Psoas muscle (tissue), 8 donors: ENCODE results near the gene C1D. TPM values are rescaled to one million over a fixed set of nuclear protein-coding genes. Genes with fewer than 3 reads are reported as not detected.

Experiments
- ATAC-seq, 4 donors: fragments of 200-7000 bp; cut with Tn5 transposase; one replicate each; pipeline ENCODE4 v1.9.1; 2020; ENCODE audit warnings: moderate library complexity in 3 of 4, mild to moderate bottlenecking in 2 of 4
- DNase-seq, 2 donors: peaks; one replicate each; pipeline ENCODE4 v3.0.0-alpha.2; 2020
- H3K27ac ChIP-seq: fragments of 200-600 bp; one replicate; pipeline ENCODE4 v1.8.0; 2022
- H3K27me3 ChIP-seq, 3 donors: fragments of 200-600 bp in 1 of 3; one replicate each; pipeline versions ENCODE4 v1.6.1 to v1.8.0; 2013 to 2022; ENCODE audit warnings: low read length in 2 of 3, mild to moderate bottlenecking in 2 of 3, moderate library complexity in 1 of 3; ENCODE audit not compliant: insufficient read depth in 3 of 3
- H3K36me3 ChIP-seq, 2 donors: fragments of 200-600 bp in 1 of 2; one replicate each; pipeline versions ENCODE4 v1.6.1 to v1.8.0; 2013 to 2022; ENCODE audit warnings: low read depth in 1 of 2, mild to moderate bottlenecking in 1 of 2, moderate library complexity in 1 of 2; ENCODE audit not compliant: insufficient read depth in 1 of 2
- H3K4me1 ChIP-seq: fragments of 200-600 bp; one replicate; pipeline ENCODE4 v1.8.0; 2022
- H3K4me3 ChIP-seq: fragments of 200-600 bp; one replicate; pipeline ENCODE4 v1.8.0; 2022; ENCODE audit warnings: mild to moderate bottlenecking
- H3K9me3 ChIP-seq: fragments of 200-600 bp; one replicate; pipeline ENCODE4 v1.8.0; 2022
- CTCF ChIP-seq: fragments of 200-600 bp; IDR thresholded peaks from one replicate; pipeline ENCODE4 v1.8.0; 2022; ENCODE audit warnings: antibody characterized with exemption
- WGBS, 3 donors: extraction: QIAGEN DNeasy Blood & Tissue Kit; methylation state at CpG; one replicate each; pipeline versions ENCODE4 v1.1.6 to v1.1.7; 2013; 5-methylcytosine and 5-hydroxymethylcytosine counted together
- intact Hi-C, 2 donors: fragments of 100-400 bp; cut with DNase I; formaldehyde crosslinking; loops; one replicate each; pipeline versions ENCODE4 v1.11.0 to v1.14.2; 2022
- long read RNA-seq, 2 donors: library from polyadenylated mRNA; unstranded; transcript quantifications; one replicate each; pipeline ENCODE4 v2.0.0, GENCODE V29; 2021
- polyA plus RNA-seq, 3 donors: library from polyadenylated mRNA; stranded (reverse); fragments of 200-250 nt; gene quantifications; one replicate each; pipeline ENCODE4 v1.2.3, GENCODE V29; 2013
- total RNA-seq, 4 donors: library from RNA; stranded (reverse); fragmentation: NEBNext Ultra II Directional in 2 of 4; extraction: Animal tissue kit (Norgen Biotek cat#: 25700) in 2 of 4; gene quantifications; one replicate each; pipeline versions ENCODE4 v1.2.1 to v1.2.4, GENCODE V29; 2021 to 2023
- donor health status: healthy with polysubstance abuse.
- donor health status: DM: no; HTN: no; CAD: no; lungs with moderate emphysema.
- donor health status: Bipolar disorder and iron deficiency.
- donor health status: healthy.
- donor health status: DM: yes; HTN: yes; CAD: no.
- donor health status: DM: no; HTN: no; CAD: no.
- donor health status: DM: no; HTN: no; CAD: no.
- donor health status: DM: yes; HTN: yes; CAD: no.

C1D gene
- total RNA-seq (10 to 100 TPM; 13.0 to 18.5 (median 17.8) TPM), polyA plus RNA-seq (10 to 100 TPM; 20.5 to 42.5 (median 27.6) TPM)
- long read RNA-seq, donor 1, transcript C1D-201 (5 exons, 2,233 nt), result major isoform, 5 of 10 reads
- long read RNA-seq, donor 1, partial matches to known transcripts, result 0 of 10 reads
- long read RNA-seq, donor 1, other reads (novel, unspliced or antisense), result 5 of 10 reads
- long read RNA-seq, donor 2, transcript C1D-201 (5 exons, 2,233 nt), result major isoform, 12 of 50 reads
- long read RNA-seq, donor 2, transcript C1D-204 (5 exons, 736 nt), result minor isoform, 10 of 50 reads
- long read RNA-seq, donor 2, partial matches to known transcripts, result 0 of 50 reads
- long read RNA-seq, donor 2, other reads (novel, unspliced or antisense), result 26 of 50 reads

- no peak for TF ChIP-seq CTCF
- intact Hi-C loops, result no loop called here
- H3K4me1 ChIP-seq, result peaks cover 36% of the 10 kb centered on the region
Measured at GRCh38 chr2:68062680-68063387, at the start of gene C1D. Gene C1D, minus strand, starts transcription at chr2:68063004. Its CDS starts 15,694 bp downstream, at chr2:68047310.

GRCh38 chr2:68110102-68110501, 47.3 kb upstream of the C1D start:
- H3K9me3 ChIP-seq, result no peaks in the 10 kb centered on the region
- no peak overlapping the region for H3K4me3 ChIP-seq
- H3K36me3 ChIP-seq, result no peaks in the 10 kb centered on the region
- H3K27me3 ChIP-seq, result no peaks in the 10 kb centered on the region
- 54 to 72% (median 72%) methylated on average over 3 of the region's 3 CpGs for WGBS, 3 donors
- no peak overlapping the region for H3K27ac ChIP-seq
- DNase-seq (no peak), ATAC-seq (no peak)
- no peaks in the 10 kb centered on the region for H3K4me1 ChIP-seq
- intact Hi-C loops, result no loop called here
- no peak for TF ChIP-seq CTCF

More at GRCh38 chr2:68062680-68063387, at the start of gene C1D:
- DNase-seq (peak; percentile 95 to 97), ATAC-seq (peak; percentile 99 to 100 (median 100))
- Histone ChIP-seq H3K36me3 (no peaks in the 10 kb centered on the region), H3K4me3 (peak within 1 kb of the TSS; percentile 90), H3K27me3 (no peaks in the 10 kb centered on the region), H3K27ac (peak within 1 kb of the TSS; percentile 94), H3K9me3 (no peaks in the 10 kb centered on the region)
- 0 to 1% (median 0%) methylated on average over 34 of the region's 34 CpGs for WGBS, 3 donors

- H3K36me3 ChIP-seq, result no peaks in the 10 kb centered on the region
- intact Hi-C loops, result no loop called here
- H3K9me3 ChIP-seq, result no peaks in the 10 kb centered on the region
- H3K27ac ChIP-seq, result no peak overlapping the region
- H3K27me3 ChIP-seq, result no peaks in the 10 kb centered on the region
- ATAC-seq, result no peak
- WGBS, 3 donors, result 84 to 94% (median 87%) methylated on average over 3 of the region's 3 CpGs
- H3K4me3 ChIP-seq, result no peak overlapping the region
- no peak for TF ChIP-seq CTCF
- no peak for DNase-seq
- peaks cover 5% of the 10 kb centered on the region for H3K4me1 ChIP-seq
Measured at GRCh38 chr2:68108120-68108519, 45.3 kb upstream of the C1D start.

GRCh38 chr2:68107475-68107874, 44.7 kb upstream of the C1D start:
- Histone ChIP-seq H3K27ac (no peak overlapping the region), H3K4me3 (no peak overlapping the region), H3K27me3 (no peaks in the 10 kb centered on the region), H3K9me3 (no peaks in the 10 kb centered on the region), H3K4me1 (peaks cover 10% of the 10 kb centered on the region), H3K36me3 (no peaks in the 10 kb centered on the region)
- no peak for DNase-seq
- intact Hi-C loops, result no loop called here
- ATAC-seq, result no peak
- no peak for TF ChIP-seq CTCF
- 95 to 100% (median 99%) methylated on average over 2 of the region's 2 CpGs for WGBS, 3 donors
